GM23248 (cell line): ENCODE data around the gene KCTD16. TPM values are rescaled to one million over a fixed set of nuclear protein-coding genes. Genes with fewer than 3 reads are reported as not detected.

Experiments used
- DNase-seq: peaks from one replicate; pipeline ENCODE4 v3.0.0-alpha.2; 2015
- H2AFZ ChIP-seq: fragments of 200-600 bp; sonication (generic); 2 replicates; pipeline ENCODE4 v1.6.1; 2016; ENCODE audit warnings: antibody characterized with exemption
- H3F3A ChIP-seq: fragments of 200-600 bp; sonication (generic); 2 replicates; pipeline ENCODE4 v1.6.1; 2016; ENCODE audit warnings: mild to moderate bottlenecking, antibody characterized with exemption, mixed run types; ENCODE audit not compliant: insufficient read depth
- H3K27ac ChIP-seq: fragments of 200-600 bp; sonication (generic); 2 replicates; pipeline ENCODE4 v1.5.1; 2016; ENCODE audit warnings: mild to moderate bottlenecking
- H3K27me3 ChIP-seq: fragments of 200-600 bp; sonication (generic); replicated peaks from 2 replicates; pipeline ENCODE4 v1.6.1; 2016; ENCODE audit warnings: mild to moderate bottlenecking; ENCODE audit not compliant: insufficient read depth
- H3K36me3 ChIP-seq: fragments of 200-600 bp; sonication (generic); 2 replicates; pipeline ENCODE4 v1.6.1; 2016; ENCODE audit warnings: low read depth, mild to moderate bottlenecking
- H3K4me1 ChIP-seq: fragments of 200-600 bp; sonication (generic); 2 replicates; pipeline ENCODE4 v1.6.1; 2016; ENCODE audit warnings: mild to moderate bottlenecking; ENCODE audit not compliant: insufficient read depth
- H3K4me2 ChIP-seq: fragments of 200-600 bp; sonication (generic); one replicate; pipeline ENCODE4 v1.6.1; 2016; ENCODE audit warnings: mild to moderate bottlenecking; ENCODE audit not compliant: unreplicated experiment
- H3K4me3 ChIP-seq: fragments of 200-600 bp; sonication (generic); 2 replicates; pipeline ENCODE4 v1.5.1; 2016; ENCODE audit warnings: mild to moderate bottlenecking
- H3K79me2 ChIP-seq: fragments of 200-600 bp; sonication (generic); 2 replicates; pipeline ENCODE4 v1.6.1; 2016; ENCODE audit warnings: mild to moderate bottlenecking; ENCODE audit not compliant: insufficient read depth
- H3K9ac ChIP-seq: fragments of 200-600 bp; sonication (generic); 2 replicates; pipeline ENCODE4 v1.6.1; 2016; ENCODE audit warnings: mild to moderate bottlenecking
- H3K9me2 ChIP-seq: fragments of 200-600 bp; sonication (generic); 2 replicates; pipeline ENCODE4 v1.6.1; 2016; ENCODE audit warnings: mixed run types, mild to moderate bottlenecking, moderate library complexity; ENCODE audit not compliant: insufficient read depth
- H3K9me3 ChIP-seq: fragments of 200-600 bp; sonication (generic); one replicate; pipeline ENCODE4 v1.6.1; 2017; ENCODE audit warnings: low read depth
- H4K20me1 ChIP-seq: fragments of 200-600 bp; sonication (generic); 2 replicates; pipeline ENCODE4 v1.6.0; 2016; ENCODE audit not compliant: insufficient read depth
- EZH2 ChIP-seq: fragments of 200-600 bp; sonication (generic); IDR thresholded peaks from 2 replicates; pipeline ENCODE4 v1.6.1; 2018; ENCODE audit warnings: antibody characterized with exemption, mild to moderate bottlenecking; ENCODE audit not compliant: insufficient read depth, poor library complexity, severe bottlenecking
- EZH2phosphoT487 ChIP-seq: fragments of 200-600 bp; sonication (generic); IDR thresholded peaks from 2 replicates; pipeline ENCODE4 v1.6.1; 2018; ENCODE audit warnings: antibody characterized with exemption, moderate library complexity, mild to moderate bottlenecking, low read depth; ENCODE audit not compliant: insufficient read depth
- WGBS, 2 experiments: methylation state at CpG; one replicate each; pipeline ENCODE4 v1.1.6; 2015 to 2017; ENCODE audit warnings: low lambda C conversion rate in 2 of 2, low coverage in 1 of 2; ENCODE audit errors: missing lambda C conversion rate in 2 of 2; 5-methylcytosine and 5-hydroxymethylcytosine counted together
- in situ Hi-C: fragments of 300-500 bp; cut with MboI; formaldehyde crosslinking; loops from 2 replicates; pipeline ENCODE4 v1.15.0; 2020
- polyA plus RNA-seq: library from polyadenylated mRNA; unstranded; fragments of >200 nt; fragmentation: Nextera tagmentation; extraction: Ambion mirVana; gene quantifications from 2 replicates; pipeline ENCODE4 v1.2.1, GENCODE V29; 2016
- total RNA-seq: library from RNA; depleted of rRNA; stranded (reverse); fragments of >200 nt; shearing (Covaris generic); gene quantifications from 2 replicates; pipeline ENCODE4 v1.2.3, GENCODE V29; 2014

The KCTD16 gene
- total and polyA plus RNA-seq, 2 experiments from 2014 or later, result 0.25 to 0.65 TPM

DNA sequence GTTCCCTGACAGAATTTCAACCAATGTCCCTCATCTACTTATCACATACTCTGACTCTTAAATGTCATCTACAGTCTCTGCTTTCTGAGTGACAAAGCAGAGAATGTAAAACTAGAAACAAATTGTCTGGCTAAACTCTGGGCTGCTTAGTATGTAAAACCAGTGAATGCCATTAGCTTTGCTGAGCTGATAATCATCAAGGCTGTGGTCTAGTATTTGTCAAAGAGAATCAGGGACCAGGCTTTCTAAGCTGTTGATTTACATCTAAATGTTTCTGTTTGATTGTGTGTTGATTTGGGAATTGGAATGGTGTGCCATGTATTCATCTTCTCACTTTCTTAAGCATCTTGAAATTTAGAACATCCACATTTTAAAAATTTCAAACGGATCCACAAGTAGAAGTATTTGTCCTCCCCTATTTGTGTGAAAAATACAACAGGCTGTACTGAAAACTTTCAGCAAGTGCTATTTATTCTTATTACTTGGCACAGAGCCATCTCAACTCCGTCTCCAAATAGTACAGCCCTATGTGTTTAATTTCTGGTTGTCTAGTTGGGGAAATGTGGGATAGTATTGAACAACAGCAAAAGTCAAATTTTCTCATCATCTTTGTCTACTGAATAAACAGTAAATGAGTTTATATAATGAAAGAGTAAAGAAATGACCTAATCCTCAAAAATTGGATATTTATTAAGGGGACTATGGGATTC, 251.5 kb downstream of the KCTD16 start:
- Histone ChIP-seq H3K9me2 (no peaks in the 10 kb centered on the region), H3K9me3 (no peaks in the 10 kb centered on the region), H3K9ac (no peak overlapping the region), H3K4me2 (no peak overlapping the region), H3K27ac (no peak overlapping the region), H3K36me3 (no peaks in the 10 kb centered on the region), H2AFZ (no peak overlapping the region), H3K27me3 (no peaks in the 10 kb centered on the region), H3F3A (no peaks in the 10 kb centered on the region), H3K79me2 (no peaks in the 10 kb centered on the region), H4K20me1 (no peaks in the 10 kb centered on the region), H3K4me3 (no peak overlapping the region), H3K4me1 (0 out of 2 replicates have a peak, but pooled peaks cover 3% of the 10 kb centered on the region)
- WGBS, 2 experiments, result 15 to 19% methylated on average over 2 of the region's 2 CpGs
- TF ChIP-seq EZH2 (no peak), EZH2phosphoT487 (no peak)
- in situ Hi-C loops, result no loop called here
- DNase-seq, result no peak

- Histone ChIP-seq H3K4me1 (no peaks in the 10 kb centered on the region), H4K20me1 (no peaks in the 10 kb centered on the region), H3K9me2 (no peaks in the 10 kb centered on the region), H2AFZ (no peak overlapping the region), H3K4me3 (no peak overlapping the region), H3K9ac (no peak overlapping the region), H3K79me2 (no peaks in the 10 kb centered on the region), H3K36me3 (no peaks in the 10 kb centered on the region), H3K27me3 (no peaks in the 10 kb centered on the region), H3K9me3 (no peaks in the 10 kb centered on the region), H3K4me2 (no peak overlapping the region), H3F3A (no peaks in the 10 kb centered on the region), H3K27ac (no peak overlapping the region)
- DNase-seq, result no peak
- WGBS, 2 experiments, result 67 to 74% methylated on average over 1 of the region's 1 CpG
- TF ChIP-seq EZH2phosphoT487, result no peak
- TF ChIP-seq EZH2, result no peak
- in situ Hi-C loops, result no loop called here
Observed at GRCh38 chr5:144427866-144428265, 257.2 kb downstream of the KCTD16 start.

DNA sequence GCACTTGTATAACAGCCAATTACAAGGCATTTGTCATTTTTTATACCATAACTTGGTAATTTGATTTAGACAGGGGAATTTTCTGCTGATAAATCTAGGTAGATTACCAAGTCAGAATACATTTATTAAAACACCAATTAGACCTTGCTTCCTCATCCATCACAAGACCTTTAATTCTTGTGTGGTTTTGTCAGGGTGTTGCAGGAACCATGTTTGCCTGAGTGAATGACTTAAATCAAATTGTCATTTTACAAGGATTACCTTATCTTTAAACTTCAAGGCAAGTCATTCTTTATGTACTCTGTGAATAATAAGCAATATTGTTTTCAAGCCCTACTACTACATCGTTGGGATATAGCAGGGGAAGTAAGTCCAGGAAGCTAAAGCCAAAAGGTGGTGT, 257.7 kb downstream of the KCTD16 start:
- no peak overlapping the region for H2AFZ ChIP-seq
- H3F3A ChIP-seq, result no peaks in the 10 kb centered on the region
- H3K4me1 ChIP-seq, result no peaks in the 10 kb centered on the region
- in situ Hi-C loops, result no loop called here
- no peak overlapping the region for H3K9ac ChIP-seq
- no peaks in the 10 kb centered on the region for H3K79me2 ChIP-seq
- no peak for TF ChIP-seq EZH2
- no peak for TF ChIP-seq EZH2phosphoT487
- H3K9me3 ChIP-seq, result no peaks in the 10 kb centered on the region
- no peaks in the 10 kb centered on the region for H3K36me3 ChIP-seq
- no peaks in the 10 kb centered on the region for H3K27me3 ChIP-seq
- DNase-seq, result no peak
- WGBS, 2 experiments, result 26 to 29% methylated on average over 1 of the region's 1 CpG
- no peaks in the 10 kb centered on the region for H3K9me2 ChIP-seq
- H3K4me2 ChIP-seq, result no peak overlapping the region
- no peak overlapping the region for H3K27ac ChIP-seq
- H3K4me3 ChIP-seq, result no peak overlapping the region
- H4K20me1 ChIP-seq, result no peaks in the 10 kb centered on the region

- in situ Hi-C loops, result no loop called here
- H3K9ac ChIP-seq, result no peak overlapping the region
- no peaks in the 10 kb centered on the region for H3K27me3 ChIP-seq
- H3K4me2 ChIP-seq, result no peak overlapping the region
- no peaks in the 10 kb centered on the region for H4K20me1 ChIP-seq
- no peak overlapping the region for H2AFZ ChIP-seq
- no peaks in the 10 kb centered on the region for H3K36me3 ChIP-seq
- H3K4me1 ChIP-seq, result no peaks in the 10 kb centered on the region
- no peak for TF ChIP-seq EZH2phosphoT487
- no peak for DNase-seq
- H3F3A ChIP-seq, result no peaks in the 10 kb centered on the region
- H3K79me2 ChIP-seq, result no peaks in the 10 kb centered on the region
- no peak overlapping the region for H3K27ac ChIP-seq
- H3K4me3 ChIP-seq, result no peak overlapping the region
- H3K9me2 ChIP-seq, result no peaks in the 10 kb centered on the region
- no peaks in the 10 kb centered on the region for H3K9me3 ChIP-seq
- 52 to 71% methylated on average over 1 of the region's 1 CpG for WGBS, 2 experiments
Observed at GRCh38 chr5:144429405-144429804, 258.7 kb downstream of the KCTD16 start.

DNA sequence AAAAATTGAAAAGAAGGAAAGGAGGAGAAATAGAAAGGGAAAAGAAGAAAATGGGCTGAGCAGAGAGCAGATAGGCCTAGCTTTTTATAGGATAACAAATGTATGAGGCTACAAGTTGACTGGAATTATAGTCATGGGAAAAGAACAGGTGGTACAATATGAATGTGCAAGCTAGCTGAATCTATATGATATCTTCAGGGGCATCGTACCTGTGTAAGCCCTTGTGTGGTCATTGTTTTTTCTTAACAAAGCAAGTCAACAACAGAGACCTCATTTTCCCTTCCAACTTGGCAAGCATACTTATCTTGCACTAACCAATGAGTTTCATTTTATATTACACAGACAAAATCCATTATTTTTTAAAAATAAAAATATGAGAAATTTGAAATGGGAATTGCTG, 259.2 kb downstream of the KCTD16 start:
- H3K36me3 ChIP-seq, result no peaks in the 10 kb centered on the region
- H3K4me2 ChIP-seq, result no peak overlapping the region
- H3K4me3 ChIP-seq, result no peak overlapping the region
- H3F3A ChIP-seq, result no peaks in the 10 kb centered on the region
- WGBS, 2 experiments, result 31 to 33% methylated on average over 1 of the region's 1 CpG
- no peaks in the 10 kb centered on the region for H3K9me2 ChIP-seq
- no peaks in the 10 kb centered on the region for H3K4me1 ChIP-seq
- in situ Hi-C loops, result no loop called here
- no peak overlapping the region for H3K9ac ChIP-seq
- no peaks in the 10 kb centered on the region for H4K20me1 ChIP-seq
- no peak overlapping the region for H2AFZ ChIP-seq
- no peak for TF ChIP-seq EZH2
- no peak for TF ChIP-seq EZH2phosphoT487
- H3K27ac ChIP-seq, result no peak overlapping the region
- no peaks in the 10 kb centered on the region for H3K27me3 ChIP-seq
- no peak for DNase-seq
- no peaks in the 10 kb centered on the region for H3K9me3 ChIP-seq
- no peaks in the 10 kb centered on the region for H3K79me2 ChIP-seq
